ENCODE results near the gene TMEM115.

DNA sequence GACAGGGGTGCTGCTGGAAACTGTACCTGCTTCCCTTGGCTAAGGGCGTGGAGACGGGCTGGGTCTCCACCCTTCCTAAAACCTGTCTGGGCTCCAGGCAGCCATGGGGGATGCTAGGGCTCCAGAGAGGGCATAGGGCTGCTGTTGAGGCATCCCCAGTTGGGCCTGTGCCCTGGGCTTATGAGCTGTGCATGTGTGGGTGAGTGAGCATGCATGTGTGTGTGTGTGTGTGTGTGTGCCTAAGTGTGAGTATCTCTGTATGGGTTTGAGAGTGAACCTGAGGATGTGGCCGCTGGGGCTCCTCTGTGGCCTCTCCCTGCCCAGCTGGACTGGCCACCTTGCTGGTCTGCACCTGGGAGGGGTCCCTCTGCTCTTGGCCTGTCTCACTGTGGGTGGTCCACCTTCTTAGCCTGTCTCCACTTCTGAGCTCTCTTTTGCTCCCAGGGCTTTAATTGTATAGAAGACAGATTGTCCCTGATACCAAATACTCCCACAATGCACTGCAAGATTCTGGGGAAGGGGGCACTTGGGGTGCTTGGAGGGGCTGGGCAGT lies 11.9 kb upstream of the TMEM115 start:
- TF ChIP-seq, protein P1, sequence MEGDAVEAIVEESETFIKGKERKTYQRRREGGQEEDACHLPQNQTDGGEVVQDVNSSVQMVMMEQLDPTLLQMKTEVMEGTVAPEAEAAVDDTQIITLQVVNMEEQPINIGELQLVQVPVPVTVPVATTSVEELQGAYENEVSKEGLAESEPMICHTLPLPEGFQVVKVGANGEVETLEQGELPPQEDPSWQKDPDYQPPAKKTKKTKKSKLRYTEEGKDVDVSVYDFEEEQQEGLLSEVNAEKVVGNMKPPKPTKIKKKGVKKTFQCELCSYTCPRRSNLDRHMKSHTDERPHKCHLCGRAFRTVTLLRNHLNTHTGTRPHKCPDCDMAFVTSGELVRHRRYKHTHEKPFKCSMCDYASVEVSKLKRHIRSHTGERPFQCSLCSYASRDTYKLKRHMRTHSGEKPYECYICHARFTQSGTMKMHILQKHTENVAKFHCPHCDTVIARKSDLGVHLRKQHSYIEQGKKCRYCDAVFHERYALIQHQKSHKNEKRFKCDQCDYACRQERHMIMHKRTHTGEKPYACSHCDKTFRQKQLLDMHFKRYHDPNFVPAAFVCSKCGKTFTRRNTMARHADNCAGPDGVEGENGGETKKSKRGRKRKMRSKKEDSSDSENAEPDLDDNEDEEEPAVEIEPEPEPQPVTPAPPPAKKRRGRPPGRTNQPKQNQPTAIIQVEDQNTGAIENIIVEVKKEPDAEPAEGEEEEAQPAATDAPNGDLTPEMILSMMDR (IDR thresholded peaks at IDR 0.05): no peak
- TF ChIP-seq POLR2A (IDR thresholded peaks at IDR 0.05): no peak
- TF ChIP-seq POLR2AphosphoS5 (IDR thresholded peaks at IDR 0.05): no peak
- TF ChIP-seq EP300 (IDR thresholded peaks at IDR 0.05): no peak

Measured in upper lobe of left lung (tissue), 4 donors.